NCI-H1092 treated with DMSO at 0.1 percent for 48 hours (cell line): ENCODE measurements around the gene HOXA11.

Experiments used
- DNase-seq: peaks from one replicate; lab custom pipeline; 2025; lab: John Stamatoyannopoulos, UW

The HOXA11 gene

DNA sequence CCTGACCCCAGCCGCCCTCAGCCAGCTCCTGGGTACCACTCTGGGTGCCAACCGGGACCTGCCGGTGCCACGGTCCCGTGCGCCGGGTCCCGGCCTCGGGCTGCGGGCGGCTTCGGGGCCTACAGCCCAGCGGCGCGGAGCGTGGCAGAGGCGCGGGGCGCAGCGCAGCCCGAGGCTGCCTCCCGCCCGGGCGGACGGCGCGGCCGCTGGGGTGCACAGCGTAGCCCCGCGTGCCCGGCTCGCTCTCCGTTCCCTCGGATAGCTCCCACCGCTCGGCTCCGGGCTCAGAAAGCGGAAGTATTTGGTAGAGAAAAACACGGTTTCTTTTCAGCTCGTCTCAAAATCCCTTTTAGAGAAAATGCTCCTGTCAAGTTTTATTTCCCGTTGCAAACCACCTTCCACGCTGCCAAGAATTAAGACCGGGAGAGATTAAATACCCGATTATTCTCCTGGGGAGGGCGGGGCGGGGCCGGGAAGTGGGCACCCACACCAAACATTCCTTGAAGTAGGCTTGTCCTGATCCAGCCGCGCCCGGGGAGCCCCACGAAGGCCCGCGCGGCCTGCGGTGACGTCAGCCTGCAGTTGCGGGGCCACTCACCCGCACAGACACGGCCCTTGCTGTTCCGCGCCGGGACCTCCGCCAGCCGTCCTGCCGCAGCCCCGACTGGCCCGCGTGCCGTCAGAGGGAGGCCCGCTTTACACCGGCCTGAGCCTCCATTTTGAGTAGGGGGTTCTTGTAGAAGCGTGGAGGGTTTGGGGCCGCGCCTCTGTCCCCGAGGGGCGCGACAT is 7.7 kb upstream of the HOXA11 start:
- no peak for DNase-seq

DNA sequence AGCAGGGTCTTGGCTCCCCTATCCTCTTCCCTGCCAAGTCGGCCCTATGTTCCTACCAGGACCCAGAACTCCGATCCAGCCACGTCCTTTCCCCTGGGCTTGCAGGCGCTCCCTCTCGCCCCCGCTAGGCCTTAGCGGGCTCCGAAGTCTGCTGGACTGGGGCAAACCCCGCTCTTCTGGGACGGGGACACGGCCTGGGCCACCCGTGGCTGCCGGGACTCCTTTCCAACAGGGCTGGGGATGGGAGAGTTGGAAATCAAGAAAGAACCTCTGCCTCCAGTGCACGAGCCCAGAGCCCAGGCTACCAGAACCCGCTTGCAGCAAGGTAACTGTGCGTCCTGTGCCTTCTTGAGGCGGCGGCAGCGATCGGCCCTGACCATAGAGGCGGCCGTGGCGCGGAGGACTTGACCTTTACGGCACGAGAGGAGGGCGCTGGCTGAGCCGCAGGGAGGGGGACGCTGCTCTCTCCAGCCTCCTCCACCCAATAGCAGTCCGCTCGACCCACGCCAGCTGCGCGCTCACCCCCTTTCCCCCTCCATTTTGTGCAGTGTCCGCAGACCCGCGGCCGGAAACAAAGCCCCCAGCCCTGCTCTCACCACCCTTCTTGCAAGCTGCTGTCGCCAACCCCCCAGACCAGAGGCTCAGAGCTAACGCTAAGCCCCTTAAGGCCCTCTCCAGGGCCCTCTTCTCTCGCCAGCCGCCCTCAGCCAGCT is 7.0 kb upstream of the HOXA11 start:
- DNase-seq = no peak

DNA sequence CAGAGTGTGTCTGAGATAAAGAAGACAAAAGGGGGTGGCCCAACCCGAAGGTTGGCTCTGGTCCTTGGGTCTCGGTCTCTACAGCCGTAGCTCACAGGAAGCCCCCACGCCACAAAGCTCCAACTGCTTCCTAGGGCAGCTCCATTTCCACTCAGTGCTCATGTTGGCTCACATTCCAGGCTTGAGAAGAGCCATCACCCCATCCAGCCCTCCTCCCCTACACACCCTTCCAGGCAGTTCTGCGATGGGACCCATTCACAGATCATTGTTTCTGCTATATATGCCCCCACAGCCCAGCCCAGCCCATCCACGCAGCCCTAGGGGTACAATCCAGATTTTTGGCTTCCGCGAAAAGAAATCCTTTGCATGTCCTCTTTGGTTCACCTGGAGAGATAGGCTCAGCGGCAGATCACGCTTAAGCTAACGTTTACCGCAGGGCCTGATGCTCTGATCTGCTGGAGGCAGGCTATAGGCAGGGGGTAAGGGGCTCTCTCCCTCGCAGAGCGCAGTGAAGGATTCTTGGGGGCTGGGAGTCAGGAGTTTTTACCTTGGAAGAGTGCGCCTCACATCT is 6.2 kb upstream of the HOXA11 start:
- no peak for DNase-seq

DNA sequence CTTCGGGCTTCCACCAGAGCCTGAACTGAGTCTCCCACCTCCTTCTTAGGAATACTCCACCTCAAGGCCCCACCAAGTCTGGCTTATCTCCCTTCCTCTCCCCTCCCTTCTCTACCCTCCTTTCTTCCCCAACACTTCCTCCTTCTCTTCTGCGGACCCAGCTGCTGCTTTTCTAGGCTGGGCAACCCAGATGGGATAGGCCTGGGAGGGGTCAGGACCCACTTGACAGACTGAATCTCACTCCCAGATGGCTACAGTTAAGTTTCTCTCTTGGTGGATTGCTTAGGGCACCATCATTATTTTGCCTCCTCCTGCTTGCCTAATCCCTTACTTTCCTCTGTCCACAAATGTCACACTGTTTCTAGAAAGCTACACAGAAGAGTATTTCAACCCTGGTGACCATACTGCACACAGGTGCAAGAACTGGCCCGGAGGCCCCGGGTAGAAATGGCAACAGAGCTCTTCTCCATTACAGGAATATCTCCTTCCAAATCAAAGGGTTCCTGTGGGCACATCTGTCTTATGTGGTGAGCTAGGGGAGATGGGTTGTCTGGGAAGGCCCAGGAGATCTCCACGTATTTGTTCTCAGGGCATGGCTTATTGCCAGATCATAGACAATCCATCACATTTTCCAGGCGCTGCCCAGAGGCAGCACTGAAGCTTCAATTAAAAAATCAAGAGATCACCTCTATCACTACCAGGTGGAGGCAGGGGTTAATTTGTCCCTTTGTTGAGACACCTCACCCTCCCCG is 5.1 kb upstream of the HOXA11 start:
- no peak for DNase-seq

DNA sequence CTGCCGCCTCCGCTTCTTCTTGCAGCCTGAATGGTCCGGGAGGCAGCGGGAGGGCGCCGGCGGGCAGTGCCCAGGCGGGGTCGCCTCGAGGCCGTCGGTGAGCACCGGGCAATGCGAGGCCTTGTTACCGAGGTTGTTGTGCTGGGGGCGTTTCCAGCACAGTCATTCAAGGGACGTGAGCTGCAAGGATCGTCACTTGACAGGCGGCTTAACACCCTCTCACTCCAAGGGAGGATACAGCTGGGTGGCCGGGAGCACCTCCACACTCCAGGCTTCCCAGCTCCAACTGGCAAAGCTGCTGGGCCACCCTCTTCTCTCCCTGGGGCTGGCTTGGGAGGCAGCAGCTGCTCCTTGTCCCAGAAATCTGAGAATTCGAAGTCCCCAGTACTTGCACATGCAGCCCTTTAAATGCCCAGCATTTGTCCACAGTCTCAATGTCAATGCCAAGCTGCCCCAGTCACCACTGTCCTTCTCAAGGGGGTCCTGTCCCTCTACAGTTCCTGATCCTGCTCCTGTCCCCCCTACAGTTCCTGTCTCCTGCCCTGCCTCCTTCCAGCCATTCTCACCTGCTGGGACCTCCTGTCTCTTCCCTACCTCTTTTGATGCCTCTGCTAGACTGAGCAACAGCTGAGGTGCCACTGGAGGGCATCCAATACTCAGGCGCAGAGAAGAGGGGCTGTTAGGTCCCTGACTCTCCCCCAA is 4.4 kb upstream of the HOXA11 start:
- no peak for DNase-seq

DNA sequence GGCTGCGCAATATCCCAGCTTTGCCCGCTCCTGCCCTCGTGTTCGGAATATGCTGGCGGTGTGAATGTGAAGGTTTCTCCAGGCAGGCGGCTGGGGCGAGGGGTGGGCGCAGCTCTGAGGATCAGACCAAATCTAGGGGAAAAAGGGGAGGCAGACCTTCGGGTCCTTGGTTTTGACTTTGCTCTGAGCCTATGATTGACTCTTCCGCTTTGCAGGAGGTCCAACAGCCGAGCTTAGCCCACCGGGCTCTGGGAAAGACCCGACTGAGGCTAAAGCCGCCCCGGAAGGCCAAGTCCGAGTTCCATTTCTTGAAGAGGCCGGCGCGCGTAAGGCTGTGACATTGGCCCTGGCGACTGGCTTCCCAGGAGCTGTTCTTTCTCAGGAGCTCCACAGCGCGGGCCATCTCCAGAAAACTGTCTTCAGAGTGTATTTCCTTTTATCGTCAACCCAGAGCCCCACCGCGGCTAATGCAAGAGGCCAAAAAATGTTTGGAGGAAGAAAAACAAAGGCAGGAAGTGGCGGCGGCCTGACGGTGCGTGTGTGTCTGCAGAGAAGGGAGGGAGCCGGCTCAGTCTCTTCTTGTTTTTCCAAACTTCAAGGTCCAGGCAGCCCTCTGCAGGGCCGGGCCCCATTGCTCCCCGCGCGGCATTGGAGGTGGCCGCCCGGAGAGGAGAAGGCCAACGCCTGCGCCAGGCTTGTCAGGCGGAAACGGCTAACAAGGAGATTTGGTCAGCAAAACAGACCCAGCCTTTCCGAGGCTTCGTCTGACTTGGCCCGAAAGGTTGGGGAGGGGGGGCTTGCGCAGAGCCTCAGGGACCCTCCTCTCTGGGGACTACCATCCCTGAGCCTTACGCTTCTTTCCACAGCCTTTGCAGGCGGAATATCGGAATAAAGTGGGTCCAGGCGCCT is 3.6 kb upstream of the HOXA11 start:
- DNase-seq = no peak

DNA sequence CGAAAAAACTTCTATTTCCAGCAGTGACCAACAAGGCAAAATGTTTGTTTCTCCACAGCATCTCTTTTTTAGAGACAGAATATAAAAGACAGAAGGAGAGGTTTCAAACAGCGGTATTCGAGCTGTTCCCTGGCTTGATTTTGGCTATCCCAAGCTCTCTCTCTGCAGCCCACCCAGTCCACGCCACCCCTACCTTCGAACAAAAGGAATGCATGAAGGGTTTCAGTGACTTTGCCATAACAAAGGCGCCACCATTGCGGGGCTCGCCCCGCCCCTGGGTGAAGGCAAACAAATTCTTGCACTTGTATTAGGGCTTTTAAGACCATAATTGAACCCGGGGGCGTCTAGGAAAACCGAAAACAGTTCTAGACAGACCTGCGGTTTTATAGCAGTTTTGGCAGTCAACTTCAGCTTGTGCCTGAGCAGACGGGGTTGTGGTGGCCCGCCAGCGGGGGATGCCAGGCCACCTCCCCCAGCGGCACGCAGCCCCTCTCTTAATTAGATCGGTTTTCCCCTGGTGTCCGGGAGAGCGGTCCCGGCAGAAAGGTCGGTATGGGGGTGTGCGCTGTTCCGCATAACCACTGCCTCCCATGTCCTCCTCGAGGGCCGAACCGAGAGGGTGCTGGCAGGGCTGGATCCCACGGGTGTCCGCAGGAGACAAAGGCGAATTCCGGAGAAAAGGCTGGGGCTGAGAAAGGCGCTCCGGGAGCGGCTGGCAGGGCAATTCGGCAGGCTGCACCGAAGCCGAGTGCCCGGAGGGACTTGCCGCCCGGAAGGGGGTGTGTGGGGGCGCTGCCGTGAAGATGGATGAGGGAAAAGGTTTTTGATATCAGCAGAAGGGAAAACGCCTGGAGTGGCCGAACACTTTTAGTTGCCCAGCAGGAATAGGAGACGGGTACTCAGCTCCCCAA is 2.7 kb upstream of the HOXA11 start:
- DNase-seq = no peak

DNA sequence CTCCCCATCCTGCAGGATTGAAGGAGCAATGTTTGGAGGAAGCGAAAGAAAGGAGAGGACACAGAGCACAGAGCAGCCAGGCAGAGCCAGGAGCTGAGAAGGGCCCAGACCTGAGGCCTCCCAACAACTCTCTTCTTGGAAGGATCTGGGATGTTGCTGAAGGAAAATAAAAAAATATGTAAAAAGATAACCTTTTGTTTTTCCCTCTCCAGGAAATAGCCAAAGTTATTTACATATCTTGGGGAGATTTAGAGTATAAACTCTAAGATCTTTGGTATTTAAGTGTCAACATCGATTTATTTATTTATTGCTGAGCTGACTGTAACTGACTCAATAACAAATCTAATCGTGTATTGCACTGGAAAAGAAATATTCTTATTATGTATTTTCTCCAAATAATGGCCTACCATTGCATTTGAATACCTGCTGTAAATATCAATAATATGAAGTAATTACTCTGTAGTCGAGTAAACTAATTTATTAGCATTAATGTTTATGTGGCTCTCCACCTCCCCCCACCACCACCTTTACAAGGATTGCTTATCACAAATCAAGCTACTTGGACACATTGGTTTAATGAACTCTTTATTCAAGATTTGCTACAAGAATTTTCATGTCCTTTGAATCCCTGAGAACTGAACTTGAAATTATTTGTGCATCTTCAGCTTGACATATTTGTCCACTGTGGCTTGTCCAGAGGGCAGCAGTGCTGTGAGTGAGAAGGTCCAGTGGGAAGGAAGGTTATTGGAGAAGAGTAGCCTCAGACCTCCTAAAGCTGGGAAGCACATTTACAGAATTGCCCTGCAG is 1.8 kb upstream of the HOXA11 start:
- DNase-seq = no peak

DNA sequence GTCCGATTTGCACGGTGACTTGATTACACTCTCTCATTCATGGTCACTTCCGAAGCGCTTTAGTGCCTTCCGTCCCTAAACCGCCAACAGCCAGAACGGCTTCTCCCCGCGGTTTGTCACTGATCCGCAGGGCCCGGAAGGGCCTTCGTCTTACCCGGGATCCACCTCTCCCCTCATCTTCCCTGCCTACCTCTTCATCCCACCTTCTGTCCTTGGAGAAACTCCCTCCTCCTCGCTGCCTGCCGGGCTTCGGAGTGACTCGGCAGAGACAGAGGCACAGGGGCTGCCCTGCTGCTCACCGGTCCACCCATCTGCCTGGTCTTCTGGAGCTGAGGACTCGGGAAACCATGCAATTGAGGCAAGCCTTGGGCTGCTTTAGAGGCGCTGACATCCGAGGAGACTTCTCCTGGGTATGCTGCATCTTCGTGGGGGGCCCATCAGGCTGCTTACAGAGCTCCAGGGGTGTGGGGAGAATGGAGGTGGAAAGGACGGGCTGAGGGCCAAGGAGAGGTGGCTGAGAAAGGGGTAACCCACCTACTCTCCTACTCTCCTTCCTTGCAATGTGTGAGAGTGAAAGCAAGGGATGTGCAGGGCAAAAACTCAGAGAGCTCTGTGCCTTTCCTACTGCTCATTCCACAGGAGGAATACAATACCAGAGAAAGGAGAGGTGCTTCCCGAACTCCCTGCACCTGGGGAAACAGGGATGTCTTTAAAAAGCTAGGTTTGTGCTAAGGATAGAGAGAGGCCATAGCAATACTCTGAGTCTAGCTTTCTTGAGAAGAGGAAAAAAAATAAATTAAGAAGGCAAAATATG is 1.0 kb upstream of the HOXA11 start:
- no peak for DNase-seq

DNA sequence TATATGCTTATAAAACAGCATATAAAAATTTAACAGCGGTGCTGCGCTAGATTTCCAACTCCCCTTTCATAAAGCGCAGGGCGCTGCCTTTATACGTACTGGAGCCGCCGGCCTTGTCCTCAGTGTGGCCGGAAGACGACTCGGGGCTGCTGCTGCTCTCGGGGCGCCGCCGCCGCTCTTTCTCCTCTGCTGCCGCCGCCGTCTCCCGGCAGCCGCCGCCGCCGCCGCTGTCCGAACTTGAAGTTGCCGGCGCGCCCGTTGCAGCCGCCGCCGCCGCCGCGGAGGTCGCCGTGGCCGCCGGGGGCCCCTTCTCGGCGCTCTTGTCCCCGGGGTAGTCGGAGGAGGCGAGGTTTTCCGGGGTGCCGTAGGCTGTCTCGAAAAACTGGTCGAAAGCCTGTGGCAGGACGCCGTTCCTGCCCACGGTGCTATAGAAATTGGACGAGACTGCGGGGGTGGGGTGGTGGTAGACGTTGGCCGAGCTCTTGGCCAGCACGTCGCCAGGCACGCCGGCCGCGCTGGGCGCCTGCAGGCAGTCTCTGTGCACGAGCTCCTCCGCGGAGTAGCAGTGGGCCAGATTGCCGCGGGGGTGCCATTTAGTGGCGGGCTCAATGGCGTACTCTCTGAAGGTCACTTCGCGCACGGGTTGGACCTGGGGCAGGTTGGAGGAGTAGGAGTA is 557 bp downstream of the HOXA11 start:
- DNase-seq = no peak

DNA sequence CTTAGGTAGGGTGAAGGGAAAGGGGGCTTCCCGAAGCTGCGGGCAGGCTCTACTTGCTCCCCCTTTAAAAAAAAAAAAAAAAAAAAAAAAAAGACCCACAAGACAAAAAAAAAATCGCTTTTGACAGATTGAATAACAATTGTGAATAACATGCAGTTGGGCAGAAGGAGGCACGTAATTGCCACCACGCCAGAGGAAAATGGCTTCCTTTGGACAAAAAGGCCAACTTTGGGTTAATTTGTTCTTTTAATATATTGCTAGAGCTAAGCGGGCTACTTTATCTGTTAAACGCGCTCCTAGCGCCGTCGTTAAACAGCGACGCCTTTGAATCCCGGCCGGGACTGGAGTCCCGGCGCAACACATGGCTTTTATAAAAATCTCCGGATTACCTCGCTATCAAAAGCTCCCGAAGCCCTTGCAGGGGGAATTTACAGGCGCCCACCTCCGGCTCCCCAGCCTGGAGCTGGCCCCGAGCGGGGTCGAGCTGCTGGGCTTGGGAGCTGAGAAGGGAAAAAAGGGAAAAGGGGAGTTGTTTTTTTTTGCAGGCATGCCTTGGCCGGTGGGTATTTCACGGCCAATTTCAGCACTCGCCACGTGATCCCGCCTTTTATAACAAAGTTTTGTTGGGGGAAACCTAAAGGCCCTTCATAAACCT is 1.2 kb downstream of the HOXA11 start:
- no peak for DNase-seq

DNA sequence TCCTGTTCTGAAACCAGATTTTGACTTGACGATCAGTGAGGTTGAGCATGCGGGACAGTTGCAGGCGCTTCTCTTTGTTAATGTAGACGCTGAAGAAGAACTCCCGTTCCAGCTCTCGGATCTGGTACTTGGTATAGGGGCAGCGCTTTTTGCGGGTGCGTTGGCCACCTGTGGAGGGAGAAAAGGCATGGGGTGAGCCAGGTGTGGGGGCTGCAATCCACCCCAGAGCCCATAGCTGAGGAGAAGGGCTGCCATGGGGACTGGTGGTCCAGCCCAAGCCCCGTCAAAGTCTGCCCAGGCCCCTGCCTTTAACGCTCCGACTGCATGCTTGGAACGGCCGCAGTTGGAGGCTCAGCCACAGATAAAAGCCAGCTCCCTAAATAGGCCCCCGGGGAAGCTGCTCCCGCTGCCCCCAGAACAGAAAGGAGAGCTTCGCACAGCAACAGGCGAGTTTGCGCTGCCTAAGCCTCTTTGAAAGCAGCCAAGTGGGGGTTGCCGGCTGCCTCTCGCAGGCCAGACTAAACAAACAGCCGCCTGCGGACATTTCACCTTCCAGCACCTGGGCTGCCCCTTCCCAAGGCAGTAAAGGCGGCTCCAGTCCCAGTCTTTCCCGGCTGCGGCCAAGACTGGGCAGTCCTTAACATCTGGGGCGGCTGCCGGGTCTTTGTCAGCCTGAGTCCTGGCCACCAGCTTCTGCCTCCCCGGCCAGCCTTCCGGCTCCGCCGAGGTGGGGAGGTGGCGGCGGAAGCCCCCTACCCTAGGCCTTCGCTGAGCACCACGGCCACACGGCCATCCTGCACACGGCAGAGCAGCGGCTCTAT is 2.0 kb downstream of the HOXA11 start:
- DNase-seq = no peak

DNA sequence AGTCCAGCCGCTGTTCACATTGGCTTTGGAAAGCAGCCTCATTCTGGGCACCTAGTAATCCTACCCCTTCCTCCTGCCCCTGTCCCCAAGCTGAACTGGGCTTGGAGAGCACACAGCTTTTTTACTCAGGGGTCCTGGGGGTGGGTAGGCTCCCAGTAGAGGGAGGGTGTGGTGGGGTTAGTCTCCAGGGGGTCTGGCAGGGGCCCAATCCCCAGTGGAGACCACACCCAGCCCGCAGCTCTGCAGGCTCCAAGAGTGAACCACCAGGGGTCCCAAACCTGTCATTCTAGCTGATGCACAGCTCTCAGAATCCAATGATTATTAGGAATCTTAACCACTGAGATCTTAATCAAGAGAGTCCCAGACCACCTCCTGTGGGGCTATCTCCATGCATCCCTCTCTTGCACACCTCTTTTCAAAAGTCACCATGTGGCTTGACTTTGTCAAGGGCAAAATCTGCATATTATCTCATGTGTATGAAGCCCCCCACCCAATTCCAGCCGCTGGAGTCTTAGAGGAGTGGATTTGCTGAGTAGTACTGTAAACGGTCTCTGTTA is 2.7 kb downstream of the HOXA11 start:
- DNase-seq = no peak

DNA sequence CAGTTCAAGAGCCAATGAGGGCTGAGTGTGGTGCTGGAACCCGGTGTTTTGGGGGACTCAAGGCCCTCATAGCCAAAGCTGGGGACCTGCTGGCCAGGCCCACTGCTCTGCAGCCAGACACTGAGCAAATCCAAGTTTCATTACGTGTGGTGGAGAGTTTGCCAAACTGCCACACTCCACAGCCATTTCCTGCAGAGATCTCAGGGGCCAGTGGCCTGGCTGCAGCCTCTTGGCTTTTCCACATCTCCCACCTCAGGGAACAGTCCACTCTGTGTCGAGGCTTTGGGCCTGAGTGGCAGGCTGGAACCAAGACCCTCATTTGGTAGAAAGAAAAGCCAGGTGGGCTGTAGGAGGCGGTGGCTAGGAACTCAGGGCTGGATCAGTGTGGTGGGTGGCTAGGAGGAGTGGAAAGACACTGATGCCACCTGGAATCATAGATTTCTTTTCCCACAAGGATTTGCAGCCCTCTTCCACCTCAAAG is 3.2 kb downstream of the HOXA11 start:
- no peak for DNase-seq
